B cell (primary cell): ENCODE results near the gene CTPS2. TPM values are rescaled to one million over a fixed set of nuclear protein-coding genes. Genes with fewer than 3 reads are reported as not detected.

Experiments used
- ATAC-seq: fragments of 200-7000 bp; cut with Tn5 transposase; one replicate; pipeline ENCODE4 v1.10.0; 2021; ENCODE audit warnings: low read depth, mild to moderate bottlenecking, moderate number of reproducible peaks, moderate library complexity
- CTCF ChIA-PET: fragments of 350-600 bp; sonication (Branson Sonifier 250); formaldehyde crosslinking; loops from one replicate; lab custom pipeline; 2021; ENCODE audit warnings: antibody characterized with exemption, inconsistent platforms; lab: Charles Lee
- POLR2A ChIA-PET: fragments of 350-600 bp; sonication (Branson Sonifier 250); formaldehyde crosslinking; loops from one replicate; lab custom pipeline; 2021; ENCODE audit warnings: antibody characterized with exemption; lab: Charles Lee
- DNase-seq: peaks from one replicate; pipeline ENCODE4 v3.0.0; 2013
- H2AFZ ChIP-seq: 2 replicates; pipeline ENCODE4 v1.6.1; 2012; ENCODE audit warnings: mild to moderate bottlenecking, low read depth, low read length; ENCODE audit not compliant: insufficient read depth, poor library complexity, severe bottlenecking
- H3K27ac ChIP-seq, 2 donors: 1 replicate in 1 of 2; 2 replicates in 1 of 2; pipeline ENCODE4 v1.5.1; 2012 to 2013; ENCODE audit warnings: low read length in 2 of 2, mild to moderate bottlenecking in 2 of 2, moderate library complexity in 1 of 2
- H3K27me3 ChIP-seq, 4 experiments: fragments of 200-600 bp in 1 of 4; sonication (generic) in 1 of 4; replicated peaks in 1 of 4; 1 replicate in 2 of 4; 2 replicates in 2 of 4; pipeline versions ENCODE4 v1.6.1 to v1.7.0; 2013 to 2016; ENCODE audit warnings: low read length in 3 of 4, mild to moderate bottlenecking in 2 of 4, mixed read lengths in 1 of 4, moderate library complexity in 1 of 4; ENCODE audit not compliant: insufficient read depth in 4 of 4, control insufficient read depth in 3 of 4; ENCODE audit errors: control extremely low read depth in 1 of 4
- H3K36me3 ChIP-seq, 2 experiments: replicated peaks in 1 of 2; 1 replicate in 1 of 2; 2 replicates in 1 of 2; pipeline versions ENCODE4 v1.6.1 to v1.7.1; 2013; ENCODE audit warnings: low read length in 1 of 2; ENCODE audit not compliant: insufficient read depth in 2 of 2, control insufficient read depth in 1 of 2; ENCODE audit errors: control extremely low read depth in 1 of 2, extremely low read depth in 1 of 2
- H3K4me1 ChIP-seq, 2 donors: fragments of 200-600 bp in 1 of 2; sonication (generic) in 1 of 2; 1 replicate in 1 of 2; 2 replicates in 1 of 2; pipeline versions ENCODE4 v1.5.1 to v1.6.1; 2013 to 2017; ENCODE audit warnings: low read length in 2 of 2; ENCODE audit not compliant: control insufficient read depth in 2 of 2, insufficient read depth in 2 of 2
- H3K4me2 ChIP-seq: replicated peaks from 2 replicates; pipeline ENCODE3; 2012; ENCODE audit warnings: mild to moderate bottlenecking, low read depth, low read length; ENCODE audit not compliant: poor library complexity, severe bottlenecking
- H3K4me3 ChIP-seq, 5 experiments: fragments of 200-600 bp in 1 of 5; sonication (generic) in 1 of 5; 1 replicate in 3 of 5; 2 replicates in 2 of 5; pipeline versions ENCODE4 v1.5.1 to v1.7.0; 2011 to 2016; ENCODE audit warnings: low read length in 4 of 5, mild to moderate bottlenecking in 4 of 5, low read depth in 2 of 5, control low read depth in 1 of 5, moderate library complexity in 1 of 5; ENCODE audit not compliant: insufficient read depth in 1 of 5; ENCODE audit errors: control extremely low read depth in 1 of 5, extremely low read depth in 1 of 5
- H3K79me2 ChIP-seq: fragments of 200-600 bp; sonication (generic); one replicate; pipeline ENCODE4 v1.6.0; 2016; ENCODE audit warnings: low read length; ENCODE audit not compliant: control insufficient read depth, insufficient read depth
- H3K9ac ChIP-seq: fragments of 200-600 bp; sonication (generic); 2 replicates; pipeline ENCODE4 v1.6.1; 2017; ENCODE audit warnings: mild to moderate bottlenecking, low read length, moderate library complexity
- H3K9me3 ChIP-seq, 3 donors: one replicate each; pipeline versions ENCODE4 v1.6.1 to v1.7.1; 2013; ENCODE audit warnings: low read length in 2 of 3; ENCODE audit not compliant: control insufficient read depth in 2 of 3, insufficient read depth in 1 of 3; ENCODE audit errors: control extremely low read depth in 1 of 3
- H4K20me1 ChIP-seq: 2 replicates; pipeline ENCODE4 v1.6.0; 2012; ENCODE audit warnings: mild to moderate bottlenecking, low read length; ENCODE audit not compliant: insufficient read depth, control insufficient read depth, poor library complexity, severe bottlenecking
- H3K27ac Mint-ChIP-seq: one replicate; pipeline ENCODE4 v1.8.0; 2021; ENCODE audit warnings: mixed read lengths
- H3K27me3 Mint-ChIP-seq: one replicate; pipeline ENCODE4 v1.8.0; 2021; ENCODE audit warnings: mixed read lengths
- H3K4me1 Mint-ChIP-seq: one replicate; pipeline ENCODE4 v1.8.0; 2021; ENCODE audit warnings: mixed read lengths
- H3K4me3 Mint-ChIP-seq: one replicate; pipeline ENCODE4 v1.8.0; 2021; ENCODE audit warnings: mixed read lengths
- H3K9me3 Mint-ChIP-seq: one replicate; pipeline ENCODE4 v1.8.0; 2022; ENCODE audit warnings: mixed read lengths; ENCODE audit not compliant: insufficient read depth
- EZH2 ChIP-seq: IDR thresholded peaks from 2 replicates; pipeline ENCODE4 v1.6.1; 2012; ENCODE audit warnings: borderline replicate concordance, low read depth, mild to moderate bottlenecking, moderate library complexity, low read length; ENCODE audit not compliant: insufficient read depth, poor library complexity, severe bottlenecking
- WGBS: methylation state at CpG from one replicate; pipeline ENCODE4 v1.1.5; 2013; ENCODE audit warnings: missing lambda C conversion rate; ENCODE audit not compliant: insufficient coverage; 5-methylcytosine and 5-hydroxymethylcytosine counted together
- intact Hi-C: fragments of 100-400 bp; cut with micrococcal nuclease; formaldehyde crosslinking; loops from one replicate; pipeline ENCODE4 v1.10.0; 2022
- polyA plus RNA-seq: library from polyadenylated mRNA; depleted of rRNA; stranded (reverse); fragments of >200 nt; gene quantifications from 2 replicates; pipeline ENCODE4 v1.2.3, GENCODE V29; 2012
- total RNA-seq, 2 donors: library from RNA; stranded (reverse); fragments of 120-200 nt in 1 of 2; gene quantifications; 1 replicate in 1 of 2; 2 replicates in 1 of 2; pipeline versions ENCODE4 v1.2.3 to v1.2.4, GENCODE V29; 2013 to 2022
- TF ChIP-seq, protein P1 (sequence below): fragments of 200-600 bp; IDR thresholded peaks from one replicate; pipeline ENCODE4 v1.8.0; 2022; ENCODE audit warnings: antibody characterized with exemption, mild to moderate bottlenecking

CTPS2 gene
- total and polyA plus RNA-seq, 2 donors (not counting 1 experiment from before 2014, with no cell fraction given) = 2.5 to 11.7 TPM

DNA sequence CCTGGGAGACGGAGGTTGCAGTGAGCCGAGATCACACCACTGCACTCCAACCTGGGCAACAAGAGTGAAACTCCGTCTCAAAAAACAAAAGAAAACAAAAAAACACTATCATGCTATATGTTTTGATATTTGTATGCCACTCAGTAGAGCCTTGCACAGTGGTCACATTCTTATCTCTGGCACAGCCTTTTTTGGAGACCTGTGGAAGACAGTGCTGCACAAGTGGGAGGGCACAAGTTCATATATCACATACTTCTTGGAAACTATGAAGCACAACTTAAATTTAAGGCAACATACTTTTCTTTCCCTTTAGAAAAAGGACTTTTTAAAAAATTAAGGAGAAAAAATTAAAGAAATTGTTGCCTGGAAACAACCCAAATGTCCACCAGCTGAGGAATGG is 76.9 kb downstream of the CTPS2 start:
- Histone ChIP-seq H3K27me3 (no peaks in the 10 kb centered on the region), H2AFZ (no peak overlapping the region), H3K9me3 (no peaks in the 10 kb centered on the region), H3K27ac (no peak overlapping the region), H3K9ac (no peak overlapping the region), H4K20me1 (no peaks in the 10 kb centered on the region), H3K4me3 (no peak overlapping the region), H3K36me3 (no peaks in the 10 kb centered on the region), H3K4me1 (no peaks in the 10 kb centered on the region), H3K79me2 (no peaks in the 10 kb centered on the region), H3K4me2 (no peak overlapping the region)
- Mint-ChIP-seq H3K4me1 (no peaks in the 10 kb centered on the region), H3K27ac (no peak overlapping the region), H3K27me3 (no peaks in the 10 kb centered on the region), H3K9me3 (no peaks in the 10 kb centered on the region), H3K4me3 (no peak overlapping the region)
- CTCF ChIA-PET = no interaction called here
- TF ChIP-seq, protein P1, sequence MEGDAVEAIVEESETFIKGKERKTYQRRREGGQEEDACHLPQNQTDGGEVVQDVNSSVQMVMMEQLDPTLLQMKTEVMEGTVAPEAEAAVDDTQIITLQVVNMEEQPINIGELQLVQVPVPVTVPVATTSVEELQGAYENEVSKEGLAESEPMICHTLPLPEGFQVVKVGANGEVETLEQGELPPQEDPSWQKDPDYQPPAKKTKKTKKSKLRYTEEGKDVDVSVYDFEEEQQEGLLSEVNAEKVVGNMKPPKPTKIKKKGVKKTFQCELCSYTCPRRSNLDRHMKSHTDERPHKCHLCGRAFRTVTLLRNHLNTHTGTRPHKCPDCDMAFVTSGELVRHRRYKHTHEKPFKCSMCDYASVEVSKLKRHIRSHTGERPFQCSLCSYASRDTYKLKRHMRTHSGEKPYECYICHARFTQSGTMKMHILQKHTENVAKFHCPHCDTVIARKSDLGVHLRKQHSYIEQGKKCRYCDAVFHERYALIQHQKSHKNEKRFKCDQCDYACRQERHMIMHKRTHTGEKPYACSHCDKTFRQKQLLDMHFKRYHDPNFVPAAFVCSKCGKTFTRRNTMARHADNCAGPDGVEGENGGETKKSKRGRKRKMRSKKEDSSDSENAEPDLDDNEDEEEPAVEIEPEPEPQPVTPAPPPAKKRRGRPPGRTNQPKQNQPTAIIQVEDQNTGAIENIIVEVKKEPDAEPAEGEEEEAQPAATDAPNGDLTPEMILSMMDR = no peak
- no CpG with 5 or more reads among the region's 3 CpGs for WGBS
- POLR2A ChIA-PET = no interaction called here
- ATAC-seq (no peak), DNase-seq (no peak)
- intact Hi-C loops = no loop called here

DNA sequence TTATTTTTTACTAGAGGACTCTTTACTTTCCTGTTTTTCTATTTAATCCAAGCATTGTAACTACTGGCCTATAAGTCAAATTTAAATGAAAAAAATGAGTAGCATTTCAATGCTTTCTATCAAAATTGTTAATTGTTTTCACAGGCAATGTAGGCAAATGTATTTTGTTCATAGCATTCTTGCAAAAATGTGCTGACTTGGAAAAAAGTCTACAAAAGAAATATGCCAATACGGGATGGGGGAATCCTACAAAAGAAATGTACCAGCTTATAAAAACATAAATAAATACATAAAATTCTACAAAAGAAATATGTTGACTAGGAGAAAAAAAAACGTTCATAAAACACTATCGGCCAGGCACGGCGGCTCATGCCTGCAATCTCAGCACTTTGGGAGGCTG is 77.4 kb downstream of the CTPS2 start:
- H3K4me3 ChIP-seq = no peak overlapping the region
- H3K9me3 ChIP-seq = no peaks in the 10 kb centered on the region
- no peaks in the 10 kb centered on the region for H3K9me3 Mint-ChIP-seq
- H3K36me3 ChIP-seq = no peaks in the 10 kb centered on the region
- intact Hi-C loops = no loop called here
- no CpG with 5 or more reads among the region's 5 CpGs for WGBS
- no peaks in the 10 kb centered on the region for H3K27me3 ChIP-seq
- no peak overlapping the region for H2AFZ ChIP-seq
- H3K4me1 Mint-ChIP-seq = no peaks in the 10 kb centered on the region
- no peak overlapping the region for H3K27ac Mint-ChIP-seq
- no peak overlapping the region for H3K4me3 Mint-ChIP-seq
- ChIA-PET POLR2A (no interaction called here), CTCF (no interaction called here)
- no peak for ATAC-seq
- no peak overlapping the region for H3K27ac ChIP-seq
- TF ChIP-seq, protein P1 = no peak
- no peak for TF ChIP-seq EZH2
- H3K27me3 Mint-ChIP-seq = no peaks in the 10 kb centered on the region
- H3K4me1 ChIP-seq = no peaks in the 10 kb centered on the region
- no peaks in the 10 kb centered on the region for H3K79me2 ChIP-seq
- H3K4me2 ChIP-seq = no peak overlapping the region
- DNase-seq = no peak
- H3K9ac ChIP-seq = no peak overlapping the region
- no peaks in the 10 kb centered on the region for H4K20me1 ChIP-seq
